Measurements from ENCODE around the gene BCL11B. TPM values are rescaled to one million over a fixed set of nuclear protein-coding genes. Genes with fewer than 3 reads are reported as not detected.

The BCL11B gene
- total RNA-seq, 4 donors from 2014 or later: under 0.01 to 1.1 (median 0.39) TPM

- H3K27me3 ChIP-seq: peaks cover 97% of the 10 kb centered on the region
- ATAC-seq: no peak
- peaks cover 0 to 49% (median 26%) of the 10 kb centered on the region in 3 donors for H3K4me1 ChIP-seq
- H3K4me3 ChIP-seq: no peak overlapping the region
- no peaks in the 10 kb centered on the region for H3K36me3 ChIP-seq
- H3K27ac ChIP-seq: no peak overlapping the region
- no peak for TF ChIP-seq EP300 (IDR thresholded peaks at IDR 0.05)
- TF ChIP-seq POLR2AphosphoS5 (IDR thresholded peaks at IDR 0.05): no peak
- no peak for TF ChIP-seq CTCF (IDR thresholded peaks at IDR 0.05)
- TF ChIP-seq POLR2A (IDR thresholded peaks at IDR 0.05): no peak
- H3K9me3 ChIP-seq: no peaks in the 10 kb centered on the region
These were observed 3.2 kb upstream of the BCL11B start for GRCh38 chr14:99275222-99275584.

- TF ChIP-seq CTCF (IDR thresholded peaks at IDR 0.05) (peak in 2 of 4 experiments; percentile 4 to 27), POLR2A (IDR thresholded peaks at IDR 0.05) (no peak)
- Histone ChIP-seq H3K9me3 (no peaks in the 10 kb centered on the region), H3K4me3 (peak overlapping the region in 1 of 2 donors; percentile 42), H3K36me3 (no peaks in the 10 kb centered on the region), H3K27me3 (peaks cover 97% of the 10 kb centered on the region), H3K27ac (no peak overlapping the region), H3K4me1 (peaks cover 0 to 56% (median 27%) of the 10 kb centered on the region in 3 donors)
- ATAC-seq: peak; percentile 30
- 0 to 2% methylated on average over 1 to 12 of the region's 69 CpGs for WGBS, 2 donors (ENCODE audit: low coverage in 1 of 2)
These were observed 2.6 kb upstream of the BCL11B start for GRCh38 chr14:99274346-99275221.

- Histone ChIP-seq H3K4me1 (peaks cover 0 to 62% (median 27%) of the 10 kb centered on the region in 3 donors), H3K27ac (no peak overlapping the region), H3K27me3 (peaks cover 97% of the 10 kb centered on the region), H3K9me3 (no peaks in the 10 kb centered on the region), H3K36me3 (no peaks in the 10 kb centered on the region), H3K4me3 (peak overlapping the region in 1 of 2 donors; percentile 42)
- WGBS, 2 donors (ENCODE audit: low coverage in 1 of 2): 2 to 4% methylated on average over 13 to 14 of the region's 34 CpGs
- no peak for TF ChIP-seq POLR2A (IDR thresholded peaks at IDR 0.05)
- no peak for ATAC-seq
These were observed 1.9 kb upstream of the BCL11B start for GRCh38 chr14:99273766-99274345.

GRCh38 chr14:99272899-99273765, 1.1 kb upstream of the BCL11B start:
- H3K27ac ChIP-seq: no peak overlapping the region
- H3K4me1 ChIP-seq: peaks cover 0 to 62% (median 27%) of the 10 kb centered on the region in 3 donors
- peak overlapping the region in 1 of 2 donors; percentile 42 for H3K4me3 ChIP-seq
- no peaks in the 10 kb centered on the region for H3K36me3 ChIP-seq
- H3K27me3 ChIP-seq: peaks cover 97% of the 10 kb centered on the region
- TF ChIP-seq POLR2AphosphoS5 (IDR thresholded peaks at IDR 0.05) (no peak), EP300 (IDR thresholded peaks at IDR 0.05) (no peak), POLR2A (IDR thresholded peaks at IDR 0.05) (no peak), CTCF (IDR thresholded peaks at IDR 0.05) (no peak)
- WGBS, 2 donors (ENCODE audit: low coverage in 1 of 2): 4% methylated on average over 5 to 10 of the region's 53 CpGs
- no peak for ATAC-seq
- H3K9me3 ChIP-seq: no peaks in the 10 kb centered on the region

- no peak for TF ChIP-seq CTCF (IDR thresholded peaks at IDR 0.05)
- no peak for TF ChIP-seq EP300 (IDR thresholded peaks at IDR 0.05)
- no peak for TF ChIP-seq POLR2A (IDR thresholded peaks at IDR 0.05)
- no peak for TF ChIP-seq POLR2AphosphoS5 (IDR thresholded peaks at IDR 0.05)
- no peak overlapping the region for H3K27ac ChIP-seq
These were observed 568 bp upstream of the BCL11B start for GRCh38 chr14:99272632-99272898.

More at GRCh38 chr14:99272632-99272898, 568 bp upstream of the BCL11B start:
- ATAC-seq: no peak
- WGBS, 2 donors (ENCODE audit: low coverage in 1 of 2): 3% methylated on average over 6 to 9 of the region's 10 CpGs
- no peaks in the 10 kb centered on the region for H3K36me3 ChIP-seq
- H3K4me1 ChIP-seq: peaks cover 0 to 62% (median 27%) of the 10 kb centered on the region in 3 donors
- H3K4me3 ChIP-seq: peak overlapping the region in 1 of 2 donors; percentile 44
- H3K27me3 ChIP-seq: peaks cover 97% of the 10 kb centered on the region
- no peaks in the 10 kb centered on the region for H3K9me3 ChIP-seq

Measured in gastroesophageal sphincter (tissue), 4 donors.